CD14-positive monocyte (primary cell): ENCODE measurements around the gene SLFN5. TPM values are rescaled to one million over a fixed set of nuclear protein-coding genes. Genes with fewer than 3 reads are reported as not detected.

ENCODE experiments used
- DNase-seq, 3 donors: peaks; one replicate each; pipeline ENCODE4 v3.0.0-alpha.2; 2011 to 2022
- H2AFZ ChIP-seq: 2 replicates; pipeline ENCODE4 v1.6.0; 2012; ENCODE audit warnings: mild to moderate bottlenecking, low read depth, low read length, inconsistent platforms; ENCODE audit not compliant: insufficient read depth, poor library complexity, severe bottlenecking
- H3K27ac ChIP-seq, 2 donors: 1 replicate in 1 of 2; 2 replicates in 1 of 2; pipeline ENCODE4 v1.5.1; 2012 to 2013; ENCODE audit warnings: low read length in 2 of 2, control low read depth in 1 of 2, inconsistent platforms in 1 of 2, low read depth in 1 of 2, mild to moderate bottlenecking in 1 of 2
- H3K27me3 ChIP-seq, 2 donors: one replicate each; pipeline versions ENCODE4 v1.6.0 to v1.6.1; 2011 to 2013; ENCODE audit warnings: low read length in 2 of 2; ENCODE audit not compliant: control insufficient read depth in 2 of 2, insufficient read depth in 2 of 2
- H3K36me3 ChIP-seq, 2 donors: replicated peaks in 1 of 2; 1 replicate in 1 of 2; 2 replicates in 1 of 2; pipeline versions ENCODE4 v1.5.1 to v1.6.1; 2012 to 2013; ENCODE audit warnings: low read length in 2 of 2, control low read depth in 1 of 2, inconsistent platforms in 1 of 2, mild to moderate bottlenecking in 1 of 2; ENCODE audit not compliant: insufficient read depth in 2 of 2, control insufficient read depth in 1 of 2
- H3K4me1 ChIP-seq, 2 donors: 1 replicate in 1 of 2; 2 replicates in 1 of 2; pipeline versions ENCODE4 v1.5.1 to v1.6.1; 2012 to 2013; ENCODE audit warnings: low read length in 2 of 2, control low read depth in 1 of 2, inconsistent platforms in 1 of 2, mild to moderate bottlenecking in 1 of 2, moderate library complexity in 1 of 2; ENCODE audit not compliant: insufficient read depth in 2 of 2, control insufficient read depth in 1 of 2
- H3K4me2 ChIP-seq: replicated peaks from 2 replicates; pipeline ENCODE3; 2012; ENCODE audit warnings: low read length, moderate library complexity, mild to moderate bottlenecking; ENCODE audit not compliant: poor library complexity, severe bottlenecking; ENCODE audit errors: extremely low read depth
- H3K4me3 ChIP-seq, 3 experiments: fragments of 200-600 bp in 1 of 3; sonication (generic) in 1 of 3; replicated peaks in 1 of 3; 1 replicate in 2 of 3; 2 replicates in 1 of 3; pipeline ENCODE4 v1.5.1; 2011 to 2013; ENCODE audit warnings: low read length in 3 of 3, mild to moderate bottlenecking in 3 of 3, control low read depth in 2 of 3, low read depth in 2 of 3, inconsistent platforms in 1 of 3, moderate library complexity in 1 of 3
- H3K79me2 ChIP-seq: 2 replicates; pipeline ENCODE4 v1.6.0; 2012; ENCODE audit warnings: mild to moderate bottlenecking, control low read depth, inconsistent platforms, low read length, moderate library complexity; ENCODE audit not compliant: insufficient read depth
- H3K9ac ChIP-seq: 2 replicates; pipeline ENCODE4 v1.6.0; 2017; ENCODE audit warnings: low read length, mild to moderate bottlenecking; ENCODE audit not compliant: insufficient read depth, poor library complexity, severe bottlenecking
- H3K9me3 ChIP-seq, 2 donors: replicated peaks in 1 of 2; 1 replicate in 1 of 2; 2 replicates in 1 of 2; pipeline versions ENCODE4 v1.5.1 to v1.6.1; 2012 to 2013; ENCODE audit warnings: low read length in 2 of 2, control low read depth in 1 of 2; ENCODE audit not compliant: control insufficient read depth in 1 of 2, insufficient read depth in 1 of 2
- H4K20me1 ChIP-seq: 2 replicates; pipeline ENCODE4 v1.6.0; 2012; ENCODE audit warnings: mild to moderate bottlenecking, low read length, control low read depth, moderate library complexity; ENCODE audit not compliant: insufficient read depth
- H3K27ac Mint-ChIP-seq, 7 donors: one replicate each; pipeline ENCODE4 v1.8.0; 2020; ENCODE audit warnings: mild to moderate bottlenecking in 7 of 7, mixed read lengths in 7 of 7, moderate library complexity in 6 of 7, inconsistent platforms in 2 of 7
- H3K27me3 Mint-ChIP-seq, 3 donors: one replicate each; pipeline ENCODE4 v1.8.0; 2021 to 2022; ENCODE audit warnings: low read depth in 3 of 3, mild to moderate bottlenecking in 3 of 3, mixed read lengths in 3 of 3, moderate library complexity in 3 of 3, inconsistent platforms in 1 of 3
- H3K36me3 Mint-ChIP-seq, 2 donors: one replicate each; pipeline ENCODE4 v1.8.0; 2020; ENCODE audit warnings: mixed read lengths in 2 of 2, inconsistent platforms in 1 of 2, mild to moderate bottlenecking in 1 of 2
- H3K4me1 Mint-ChIP-seq: one replicate; pipeline ENCODE4 v1.8.0; 2020; ENCODE audit warnings: mild to moderate bottlenecking, mixed read lengths
- H3K4me3 Mint-ChIP-seq, 2 donors: one replicate each; pipeline ENCODE4 v1.8.0; 2020; ENCODE audit warnings: mild to moderate bottlenecking in 2 of 2, mixed read lengths in 2 of 2, moderate library complexity in 1 of 2
- H3K9me3 Mint-ChIP-seq, 7 donors: one replicate each; pipeline ENCODE4 v1.8.0; 2020 to 2022; ENCODE audit warnings: mixed read lengths in 7 of 7, mild to moderate bottlenecking in 6 of 7, moderate library complexity in 6 of 7, inconsistent platforms in 2 of 7
- WGBS: methylation state at CpG from one replicate; pipeline ENCODE4 v1.1.5; 2013; ENCODE audit warnings: missing lambda C conversion rate; ENCODE audit not compliant: insufficient coverage; 5-methylcytosine and 5-hydroxymethylcytosine counted together
- intact Hi-C, 2 donors: fragments of 100-400 bp; cut with micrococcal nuclease; formaldehyde crosslinking; loops; one replicate each; pipeline versions ENCODE4 v1.15.0 to v1.15.1; 2023
- polyA plus RNA-seq, 3 donors: library from polyadenylated mRNA; depleted of rRNA in 1 of 3; unstranded in 2 of 3; stranded (reverse) in 1 of 3; fragments of 300-500 nt in 2 of 3; fragments of >200 nt in 1 of 3; fragmentation: Illumina TruSeq in 2 of 3; gene quantifications; 1 replicate in 2 of 3; 2 replicates in 1 of 3; pipeline ENCODE4 v1.2.3, GENCODE V29; 2012 to 2021
- TF ChIP-seq, protein P1 (sequence below): fragments of 200-600 bp; IDR thresholded peaks from one replicate; pipeline ENCODE4 v1.8.0; 2022; ENCODE audit warnings: antibody characterized with exemption, mild to moderate bottlenecking

The SLFN5 gene
- polyA plus RNA-seq, 3 donors: 2.9 to 8.8 (median 5.3) TPM

DNA sequence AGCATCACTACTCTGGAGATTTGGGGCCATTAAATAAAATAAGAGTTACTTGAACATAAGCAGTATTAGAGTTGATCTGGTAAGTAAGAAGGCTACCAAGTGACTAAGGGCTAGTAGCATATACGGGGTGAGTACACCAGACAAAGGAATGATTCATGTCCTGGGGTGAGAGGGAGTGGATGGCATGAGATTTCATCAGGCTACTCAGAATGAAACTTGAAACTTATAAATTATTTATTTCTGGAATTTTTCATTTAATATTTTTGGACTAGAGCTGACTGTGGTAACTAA, 2.3 kb downstream of the SLFN5 start:
- peak overlapping the region in 1 of 2 donors; percentile 97 for H3K27ac ChIP-seq
- WGBS: no CpG with 5 or more reads among the region's 1 CpG
- Mint-ChIP-seq H3K4me1 (peaks cover 39% of the 10 kb centered on the region), H3K4me3 (peak overlapping the region in 1 of 2 donors; percentile 95), H3K27me3 (peaks cover 5 to 10% (median 7%) of the 10 kb centered on the region in 3 donors), H3K27ac (peak overlapping the region in 5 of 7 donors; percentile 97 to 99 (median 98)), H3K9me3 (no peaks in the 10 kb centered on the region), H3K36me3 (peaks cover 28 to 32% of the 10 kb centered on the region in 2 donors)
- DNase-seq: peak; percentile 53 to 81 (median 69)
- no peaks in the 10 kb centered on the region for H3K9me3 ChIP-seq
- peaks cover 0 to 19% of the 10 kb centered on the region in 2 donors for H3K36me3 ChIP-seq
- H3K9ac ChIP-seq: no peak overlapping the region
- H4K20me1 ChIP-seq: peaks cover 22% of the 10 kb centered on the region
- intact Hi-C loops: no loop called here
- H3K4me2 ChIP-seq: peak overlapping the region; percentile 85
- H3K79me2 ChIP-seq: peaks cover 31% of the 10 kb centered on the region
- peak overlapping the region in 1 of 3 experiments; percentile 94 for H3K4me3 ChIP-seq
- H3K27me3 ChIP-seq: no peaks in the 10 kb centered on the region
- peaks cover 30 to 43% of the 10 kb centered on the region in 2 donors for H3K4me1 ChIP-seq
- TF ChIP-seq, protein P1, sequence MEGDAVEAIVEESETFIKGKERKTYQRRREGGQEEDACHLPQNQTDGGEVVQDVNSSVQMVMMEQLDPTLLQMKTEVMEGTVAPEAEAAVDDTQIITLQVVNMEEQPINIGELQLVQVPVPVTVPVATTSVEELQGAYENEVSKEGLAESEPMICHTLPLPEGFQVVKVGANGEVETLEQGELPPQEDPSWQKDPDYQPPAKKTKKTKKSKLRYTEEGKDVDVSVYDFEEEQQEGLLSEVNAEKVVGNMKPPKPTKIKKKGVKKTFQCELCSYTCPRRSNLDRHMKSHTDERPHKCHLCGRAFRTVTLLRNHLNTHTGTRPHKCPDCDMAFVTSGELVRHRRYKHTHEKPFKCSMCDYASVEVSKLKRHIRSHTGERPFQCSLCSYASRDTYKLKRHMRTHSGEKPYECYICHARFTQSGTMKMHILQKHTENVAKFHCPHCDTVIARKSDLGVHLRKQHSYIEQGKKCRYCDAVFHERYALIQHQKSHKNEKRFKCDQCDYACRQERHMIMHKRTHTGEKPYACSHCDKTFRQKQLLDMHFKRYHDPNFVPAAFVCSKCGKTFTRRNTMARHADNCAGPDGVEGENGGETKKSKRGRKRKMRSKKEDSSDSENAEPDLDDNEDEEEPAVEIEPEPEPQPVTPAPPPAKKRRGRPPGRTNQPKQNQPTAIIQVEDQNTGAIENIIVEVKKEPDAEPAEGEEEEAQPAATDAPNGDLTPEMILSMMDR: no peak
- no peak overlapping the region for H2AFZ ChIP-seq

DNA sequence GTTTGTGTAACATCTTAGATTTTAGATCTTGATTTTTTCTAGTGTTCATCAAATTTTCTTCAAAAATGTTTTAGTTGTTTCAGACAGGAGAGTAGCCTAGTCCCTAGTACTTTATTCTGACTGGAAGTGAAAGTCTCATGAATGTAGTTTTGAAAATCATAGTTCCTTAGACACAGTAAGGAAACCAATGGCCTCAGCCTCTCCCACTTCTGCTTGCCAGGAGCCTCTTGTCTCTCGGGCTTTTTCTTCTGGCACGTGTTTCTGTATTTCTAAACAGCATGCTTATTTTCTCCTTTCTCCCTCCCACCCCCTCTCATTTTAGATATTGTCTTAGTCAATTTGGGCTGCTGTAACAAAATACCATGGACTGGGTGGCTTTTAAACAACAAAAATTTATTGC, 9.8 kb downstream of the SLFN5 start:
- intact Hi-C loops: no loop called here
- Histone ChIP-seq H4K20me1 (no peaks in the 10 kb centered on the region), H3K27ac (peak overlapping the region; percentile 42 to 81), H3K4me3 (peak overlapping the region in 1 of 3 experiments; percentile 57), H3K79me2 (peaks cover 5% of the 10 kb centered on the region), H3K4me1 (peaks cover 36 to 41% of the 10 kb centered on the region in 2 donors), H3K9me3 (no peaks in the 10 kb centered on the region), H2AFZ (no peak overlapping the region), H3K9ac (no peak overlapping the region), H3K36me3 (peaks cover 0 to 13% of the 10 kb centered on the region in 2 donors), H3K4me2 (peak overlapping the region; percentile 51), H3K27me3 (peaks cover 0 to 2% of the 10 kb centered on the region in 2 donors)
- H3K9me3 Mint-ChIP-seq: peaks cover 0 to 7% (median 0%) of the 10 kb centered on the region in 7 donors
- DNase-seq: peak; percentile 52 to 73 (median 68)
- WGBS: no CpG with 5 or more reads among the region's 2 CpGs
- TF ChIP-seq, protein P1: no peak
- peak overlapping the region; percentile 84 to 94 (median 91) for H3K27ac Mint-ChIP-seq
- H3K4me3 Mint-ChIP-seq: peak overlapping the region in 1 of 2 donors; percentile 62
- peaks cover 15 to 22% of the 10 kb centered on the region in 2 donors for H3K36me3 Mint-ChIP-seq
- peaks cover 0 to 6% (median 0%) of the 10 kb centered on the region in 3 donors for H3K27me3 Mint-ChIP-seq
- peaks cover 42% of the 10 kb centered on the region for H3K4me1 Mint-ChIP-seq
